ENCODE data around the gene CD300LF. TPM values are rescaled to one million over a fixed set of nuclear protein-coding genes. Genes with fewer than 3 reads are reported as not detected.

CD300LF gene
- total RNA-seq, 4 donors from 2014 or later: 0.27 to 0.41 TPM; not detected in 2

- H3K4me3 ChIP-seq: no peak overlapping the region
- H3K4me1 ChIP-seq: no peaks in the 10 kb centered on the region
- H3K36me3 ChIP-seq: no peaks in the 10 kb centered on the region
- no peaks in the 10 kb centered on the region for H3K9me3 ChIP-seq
- TF ChIP-seq POLR2A (IDR thresholded peaks at IDR 0.05): no peak
- TF ChIP-seq CTCF (IDR thresholded peaks at IDR 0.05): no peak
- no peaks in the 10 kb centered on the region for H3K27me3 ChIP-seq
- no peak overlapping the region for H3K27ac ChIP-seq
- DNase-seq: no peak
- intact Hi-C loops (cut with DNase I; ENCODE audit: low total_unique reads): no loop called here
These were observed 64.7 kb downstream of the CD300LF start for GRCh38 chr17:74647871-74648672.

DNA sequence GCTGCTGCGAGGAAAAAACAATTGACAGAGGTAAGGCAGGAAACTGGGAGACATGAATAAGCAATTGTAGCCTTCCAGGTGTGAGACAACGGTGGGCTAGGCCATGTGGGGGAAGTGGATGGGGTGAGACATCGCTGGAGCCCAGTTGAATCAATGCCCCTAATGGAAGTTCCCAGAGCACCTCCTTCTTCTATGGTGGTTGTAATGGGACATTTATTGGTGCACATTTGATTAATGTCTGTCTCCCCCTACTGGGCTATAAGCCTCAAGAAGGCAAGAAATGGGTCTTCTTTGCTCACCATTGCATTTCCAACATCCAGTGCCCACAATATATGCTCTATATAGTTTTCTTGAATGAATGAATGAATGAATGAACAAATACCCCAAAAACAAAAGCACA, 66.5 kb downstream of the CD300LF start:
- DNase-seq: no peak
- intact Hi-C loops (cut with DNase I; ENCODE audit: low total_unique reads): no loop called here
- no peaks in the 10 kb centered on the region for H3K36me3 ChIP-seq
- H3K4me1 ChIP-seq: no peaks in the 10 kb centered on the region
- no peaks in the 10 kb centered on the region for H3K27me3 ChIP-seq
- no peak for TF ChIP-seq CTCF (IDR thresholded peaks at IDR 0.05)
- H3K9me3 ChIP-seq: no peaks in the 10 kb centered on the region
- H3K4me3 ChIP-seq: no peak overlapping the region
- no peak overlapping the region for H3K27ac ChIP-seq

GRCh38 chr17:74645010-74645409, 67.7 kb downstream of the CD300LF start:
- Histone ChIP-seq H3K9me3 (no peaks in the 10 kb centered on the region), H3K36me3 (no peaks in the 10 kb centered on the region), H3K4me1 (no peaks in the 10 kb centered on the region), H3K27ac (no peak overlapping the region), H3K27me3 (no peaks in the 10 kb centered on the region), H3K4me3 (no peak overlapping the region)
- intact Hi-C loops (cut with DNase I; ENCODE audit: low total_unique reads): no loop called here
- DNase-seq: no peak
- TF ChIP-seq POLR2A (IDR thresholded peaks at IDR 0.05) (no peak), CTCF (IDR thresholded peaks at IDR 0.05) (no peak)

DNA sequence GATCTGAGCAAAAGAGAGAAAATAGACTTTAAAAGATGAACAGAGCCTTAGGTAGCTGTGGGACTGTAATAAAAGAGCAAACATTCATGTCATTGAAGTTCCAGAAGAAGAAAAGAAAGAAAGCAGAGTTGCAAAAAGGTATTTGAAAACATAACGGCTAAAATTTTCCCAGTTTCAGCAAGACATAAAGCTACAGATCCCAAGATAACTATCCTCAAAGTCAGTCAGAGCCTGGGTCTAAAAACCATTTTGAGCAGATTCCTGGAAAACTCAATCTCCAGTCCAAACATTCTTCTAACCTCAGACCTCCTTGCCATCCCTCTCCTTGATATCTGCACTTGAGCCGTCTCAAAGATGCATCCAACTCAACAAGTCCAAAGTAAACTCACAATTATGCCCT, 68.3 kb downstream of the CD300LF start:
- no peaks in the 10 kb centered on the region for H3K27me3 ChIP-seq
- no peak for TF ChIP-seq POLR2A (IDR thresholded peaks at IDR 0.05)
- no peak for TF ChIP-seq CTCF (IDR thresholded peaks at IDR 0.05)
- intact Hi-C loops (cut with DNase I; ENCODE audit: low total_unique reads): no loop called here
- no peaks in the 10 kb centered on the region for H3K4me1 ChIP-seq
- DNase-seq: no peak
- H3K36me3 ChIP-seq: no peaks in the 10 kb centered on the region
- H3K4me3 ChIP-seq: no peak overlapping the region
- no peaks in the 10 kb centered on the region for H3K9me3 ChIP-seq
- H3K27ac ChIP-seq: no peak overlapping the region

Small RNA genes within 50 kb of the gene (microRNA-seq; reads per million reads assigned to microRNA genes)
- 16.7 reads per million, percentile 28 among the genes with 10 or more reads in this experiment for gene MIR3615 (ENCODE audit: borderline microRNAs expressed, borderline replicate concordance)

Other genes starting within 250 kb of the CD300LF start
- gene CD300A, start 246.3 kb downstream of the CD300LF start, total RNA-seq: 10 to 100 TPM in 1 of 4 donors, 1 to 10 TPM in 2, not detected in 1; 3.2 to 10.9 (median 4.0) TPM
- gene CD300LB, start 181.4 kb downstream of the CD300LF start, total RNA-seq: under 1 TPM in 2 of 4 donors, not detected in 2; 0.48 to 0.59 TPM
- gene CD300C, start 166.8 kb downstream of the CD300LF start, total RNA-seq: under 1 TPM in 2 of 4 donors, not detected in 2; 0.21 to 0.27 TPM
- gene CD300H, start 145.4 kb downstream of the CD300LF start, total RNA-seq: not detected
- gene CD300LD, start 120.6 kb downstream of the CD300LF start, total RNA-seq: not detected
- under 1 TPM in 2 of 4 donors, not detected in 2; 0.07 to 0.88 TPM for gene CD300E, start 89.2 kb downstream of the CD300LF start, total RNA-seq
- 1 to 10 TPM in 3 of 4 donors, under 1 TPM in 1; under 0.01 to 5.0 (median 1.7) TPM for gene RAB37, start 24.3 kb upstream of the CD300LF start, total RNA-seq
- 10 to 100 TPM in 3 of 4 donors, 1 to 10 TPM in 1; 3.3 to 16.9 (median 12.0) TPM for gene NHERF1, start 35.7 kb upstream of the CD300LF start, total RNA-seq
- 10 to 100 TPM in 3 of 4 donors, 1 to 10 TPM in 1; 5.4 to 53.3 (median 33.9) TPM for gene NAT9, start 63.4 kb upstream of the CD300LF start, total RNA-seq
- gene GRIN2C, start 147.0 kb upstream of the CD300LF start, total RNA-seq: under 1 TPM in 2 of 4 donors, not detected in 2; 0.55 to 0.90 TPM
- 10 to 100 TPM in 1 of 4 donors, 1 to 10 TPM in 2, not detected in 1; 5.1 to 13.4 (median 7.2) TPM for gene FDXR, start 160.1 kb upstream of the CD300LF start, total RNA-seq
- gene FADS6, start 180.7 kb upstream of the CD300LF start, total RNA-seq: not detected
- gene USH1G, start 210.3 kb upstream of the CD300LF start, total RNA-seq: 1 to 10 TPM in 2 of 4 donors, not detected in 2; 1.5 to 6.1 TPM
- gene OTOP2, start 211.3 kb upstream of the CD300LF start, total RNA-seq: under 1 TPM in 1 of 4 donors, not detected in 3; 0.46 TPM
- not detected for gene OTOP3, start 223.0 kb upstream of the CD300LF start, total RNA-seq

All from uterus (tissue), 4 donors.